ENCODE measurements around the gene AHSG. TPM values are rescaled to one million over a fixed set of nuclear protein-coding genes. Genes with fewer than 3 reads are reported as not detected.

The AHSG gene
- total and polyA plus RNA-seq, 9 donors: 0.25 to 1.7 TPM; not detected in 7

GRCh38 chr3:186619787-186620212 lies 6.9 kb downstream of the AHSG start:
- DNase-seq: no peak
- Histone ChIP-seq H3K27ac (no peak overlapping the region), H3K4me3 (no peak overlapping the region), H3K36me3 (no peaks in the 10 kb centered on the region), H3K9me3 (no peaks in the 10 kb centered on the region), H3K27me3 (no peaks in the 10 kb centered on the region), H3K4me1 (ENCODE audit: insufficient read depth) (no peaks in the 10 kb centered on the region)
- WGBS, 3 donors: 82 to 87% (median 82%) methylated on average over 5 of the region's 5 CpGs
- no peak for TF ChIP-seq CTCF (IDR thresholded peaks at IDR 0.05)
- no peak for TF ChIP-seq EP300 (IDR thresholded peaks at IDR 0.05)
- no peak for TF ChIP-seq POLR2A (IDR thresholded peaks at IDR 0.05)
- intact Hi-C loops (cut with DNase I): loop anchor here in 3 of 4 donors (5.0 to 10.0 kb wide), 5 partner anchors 195 to 1095 kb away; no protein-coding TSS in a partner anchor

DNA sequence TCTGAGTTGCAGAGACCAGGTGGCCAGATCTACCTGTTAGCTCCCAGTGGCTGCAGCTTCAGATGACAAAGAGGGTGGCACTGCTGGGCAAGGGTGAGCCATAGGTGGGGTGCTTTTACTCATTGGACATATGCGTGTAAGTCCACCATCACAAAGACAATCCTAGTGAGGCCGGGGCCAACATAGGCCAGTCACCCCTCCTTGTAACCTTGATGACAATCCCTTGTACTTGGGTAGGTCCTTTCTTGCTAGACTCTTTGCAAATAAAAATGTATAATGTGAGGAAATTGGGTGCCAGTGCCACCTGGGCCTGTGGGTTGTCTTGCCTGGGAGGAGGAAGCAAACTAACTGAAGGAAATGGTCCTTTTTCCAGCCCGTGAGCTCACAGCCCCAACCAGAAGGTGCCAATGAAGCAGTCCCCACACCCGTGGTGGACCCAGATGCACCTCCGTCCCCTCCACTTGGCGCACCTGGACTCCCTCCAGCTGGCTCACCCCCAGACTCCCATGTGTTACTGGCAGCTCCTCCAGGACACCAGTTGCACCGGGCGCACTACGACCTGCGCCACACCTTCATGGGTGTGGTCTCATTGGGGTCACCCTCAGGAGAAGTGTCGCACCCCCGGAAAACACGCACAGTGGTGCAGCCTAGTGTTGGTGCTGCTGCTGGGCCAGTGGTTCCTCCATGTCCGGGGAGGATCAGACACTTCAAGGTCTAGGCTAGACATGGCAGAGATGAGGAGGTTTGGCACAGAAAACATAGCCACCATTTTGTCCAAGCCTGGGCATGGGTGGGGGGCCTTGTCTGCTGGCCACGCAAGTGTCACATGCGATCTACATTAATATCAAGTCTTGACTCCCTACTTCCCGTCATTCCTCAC lies 7.6 kb downstream of the AHSG start:
- TF ChIP-seq CTCF (IDR thresholded peaks at IDR 0.05) (no peak), POLR2A (IDR thresholded peaks at IDR 0.05) (no peak), EP300 (IDR thresholded peaks at IDR 0.05) (no peak)
- no peaks in the 10 kb centered on the region for H3K27me3 ChIP-seq
- no peak for DNase-seq
- H3K36me3 ChIP-seq: no peaks in the 10 kb centered on the region
- intact Hi-C loops (cut with DNase I): no loop called here
- WGBS, 3 donors: 83 to 88% (median 87%) methylated on average over 17 of the region's 17 CpGs
- H3K4me1 ChIP-seq (ENCODE audit: insufficient read depth): no peaks in the 10 kb centered on the region
- no peak overlapping the region for H3K27ac ChIP-seq
- H3K9me3 ChIP-seq: no peaks in the 10 kb centered on the region
- no peak overlapping the region for H3K4me3 ChIP-seq

DNA sequence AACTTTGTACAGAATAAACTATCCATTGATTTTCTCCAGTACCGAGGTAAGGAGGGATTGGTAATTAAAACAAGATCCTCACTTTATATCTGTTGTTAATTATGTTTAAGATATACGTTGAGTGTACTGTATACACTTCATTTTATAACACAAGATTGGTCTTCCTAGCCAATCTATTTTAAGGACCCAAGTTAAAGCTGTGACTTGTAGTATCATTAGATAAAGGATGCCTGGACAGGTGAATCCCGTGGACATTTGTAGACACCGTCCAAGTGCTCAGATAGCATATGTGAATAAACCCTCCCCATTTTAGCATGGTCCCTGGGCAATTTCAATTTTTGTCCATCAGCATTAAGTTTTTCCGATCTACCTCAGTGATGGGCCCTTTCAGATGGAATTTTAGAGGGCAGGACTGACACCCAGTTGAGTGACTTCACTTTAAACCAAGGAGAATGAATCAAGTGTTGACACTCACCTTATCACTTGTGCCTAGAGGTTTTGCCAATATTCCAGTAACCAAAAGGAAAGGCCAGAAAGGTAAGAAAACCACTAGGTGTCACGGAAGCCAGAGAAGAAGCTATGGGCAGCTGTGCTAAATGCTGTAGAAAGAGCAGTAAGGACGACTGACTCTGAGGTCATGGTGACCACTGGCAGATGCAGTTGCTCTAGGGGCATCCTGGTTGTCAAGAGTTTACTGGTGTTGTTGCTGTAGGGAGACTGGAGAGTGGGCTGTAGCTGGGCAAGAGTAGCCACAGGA lies 9.2 kb downstream of the AHSG start:
- Histone ChIP-seq H3K4me1 (ENCODE audit: insufficient read depth) (no peaks in the 10 kb centered on the region), H3K27me3 (no peaks in the 10 kb centered on the region), H3K9me3 (no peaks in the 10 kb centered on the region), H3K36me3 (no peaks in the 10 kb centered on the region), H3K4me3 (no peak overlapping the region), H3K27ac (no peak overlapping the region)
- TF ChIP-seq EP300 (IDR thresholded peaks at IDR 0.05) (no peak), CTCF (IDR thresholded peaks at IDR 0.05) (no peak), POLR2A (IDR thresholded peaks at IDR 0.05) (no peak)
- DNase-seq: no peak
- 73 to 80% (median 79%) methylated on average over 7 of the region's 7 CpGs for WGBS, 3 donors
- intact Hi-C loops (cut with DNase I): no loop called here

DNA sequence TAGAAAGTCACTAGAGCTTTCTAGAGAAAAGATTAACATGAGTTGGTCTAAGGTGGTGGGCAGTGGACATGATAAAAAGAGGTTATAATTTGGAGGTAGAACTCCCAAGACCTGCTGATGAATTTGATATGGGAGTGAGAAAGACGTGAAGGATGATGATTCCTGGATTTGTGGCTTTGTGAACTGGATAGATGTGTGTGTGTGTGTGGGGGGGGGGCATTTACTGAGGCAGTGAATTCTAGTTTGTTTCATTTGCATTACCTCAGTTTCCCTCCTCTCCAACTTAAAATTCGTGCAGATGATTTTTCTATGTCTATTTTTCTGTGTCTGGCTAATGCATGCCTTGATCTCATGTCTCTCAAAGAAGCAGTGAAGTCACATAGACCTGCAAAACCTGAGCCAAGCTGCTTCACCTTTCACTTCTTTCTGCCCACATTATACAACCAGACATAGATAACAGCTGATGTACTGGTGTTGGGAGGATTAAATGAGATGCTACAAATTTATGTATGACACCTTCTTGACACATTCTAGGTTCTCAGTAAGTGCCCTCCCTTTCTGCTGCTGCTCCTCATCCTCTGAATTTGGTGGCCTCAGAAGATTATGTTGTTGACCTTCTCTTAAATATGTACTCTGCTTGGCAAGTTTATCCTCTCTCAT lies 9.9 kb downstream of the AHSG start:
- no peak for TF ChIP-seq POLR2A (IDR thresholded peaks at IDR 0.05)
- no peak for TF ChIP-seq CTCF (IDR thresholded peaks at IDR 0.05)
- no peak for TF ChIP-seq EP300 (IDR thresholded peaks at IDR 0.05)
- Histone ChIP-seq H3K9me3 (no peaks in the 10 kb centered on the region), H3K27ac (no peak overlapping the region), H3K4me3 (no peak overlapping the region), H3K36me3 (no peaks in the 10 kb centered on the region), H3K27me3 (no peaks in the 10 kb centered on the region), H3K4me1 (ENCODE audit: insufficient read depth) (no peaks in the 10 kb centered on the region)
- intact Hi-C loops (cut with DNase I): no loop called here
- DNase-seq: no peak
- WGBS, 3 donors: 36 to 44% (median 36%) methylated on average over 2 of the region's 2 CpGs
